ENCODE data around the gene ITPA.
A peak's percentile ranks its signal among the peaks of the same experiment; 100 is the strongest.

ITPA gene

GRCh38 chr20:3209257-3209945 is at the start of gene ITPA:
Gene ITPA, plus strand, starts transcription at chr20:3209498. Its CDS starts 54 bp downstream, at chr20:3209552.
- TF ChIP-seq CTCF (IDR thresholded peaks at IDR 0.05; ENCODE audit: low read depth, low read length, missing control alignments) = no peak
- H3K4me3 ChIP-seq (ENCODE audit: low read depth, low read length) = peak within 1 kb of the TSS; percentile 91
- DNase-seq (ENCODE audit: low read depth) = no peak

- no peak for TF ChIP-seq CTCF (IDR thresholded peaks at IDR 0.05; ENCODE audit: low read depth, low read length, missing control alignments)
- DNase-seq (ENCODE audit: low read depth) = no peak
- peak overlapping the region; percentile 88; the same call in 1 of the 2 replicates for H3K4me3 ChIP-seq (ENCODE audit: low read depth, low read length)
Observed at GRCh38 chr20:3160418-3160817, 48.9 kb upstream of the ITPA start.

GRCh38 chr20:3161316-3162079 is 47.8 kb upstream of the ITPA start:
- no peak for TF ChIP-seq CTCF (IDR thresholded peaks at IDR 0.05; ENCODE audit: low read depth, low read length, missing control alignments)
- no peak overlapping the region for H3K4me3 ChIP-seq (ENCODE audit: low read depth, low read length)
- DNase-seq (ENCODE audit: low read depth) = no peak

GRCh38 chr20:3162080-3162611 is 47.2 kb upstream of the ITPA start:
- no peak for TF ChIP-seq CTCF (IDR thresholded peaks at IDR 0.05; ENCODE audit: low read depth, low read length, missing control alignments)
- DNase-seq (ENCODE audit: low read depth) = no peak

GRCh38 chr20:3163099-3164042 is 45.9 kb upstream of the ITPA start:
- TF ChIP-seq CTCF (IDR thresholded peaks at IDR 0.05; ENCODE audit: low read depth, low read length, missing control alignments) = no peak
- no peak for DNase-seq (ENCODE audit: low read depth)
- H3K4me3 ChIP-seq (ENCODE audit: low read depth, low read length) = no peak overlapping the region

More at GRCh38 chr20:3162080-3162611, 47.2 kb upstream of the ITPA start:
- H3K4me3 ChIP-seq (ENCODE audit: low read depth, low read length) = no peak overlapping the region

GRCh38 chr20:3164043-3164762 is 45.1 kb upstream of the ITPA start:
- no peak for TF ChIP-seq CTCF (IDR thresholded peaks at IDR 0.05; ENCODE audit: low read depth, low read length, missing control alignments)
- DNase-seq (ENCODE audit: low read depth) = no peak

More at GRCh38 chr20:3164043-3164762, 45.1 kb upstream of the ITPA start:
- no peak overlapping the region for H3K4me3 ChIP-seq (ENCODE audit: low read depth, low read length)
